Neural cell (in vitro differentiated cells): ENCODE data around the gene EGFL7. TPM values are rescaled to one million over a fixed set of nuclear protein-coding genes. Genes with fewer than 3 reads are reported as not detected.

Source experiments
- H2AFZ ChIP-seq: fragments of 200-600, 300-800 bp; sonication (generic), shearing (Covaris generic); 2 replicates; pipeline ENCODE4 v1.6.0; 2014; ENCODE audit warnings: low read depth, mild to moderate bottlenecking, antibody characterized with exemption, low read length, moderate library complexity
- H3F3A ChIP-seq: fragments of 200-600 bp; shearing (Covaris generic); 2 replicates; pipeline ENCODE4 v1.6.1; 2016; ENCODE audit warnings: mild to moderate bottlenecking, moderate library complexity, mixed read lengths, antibody characterized with exemption, low read length; ENCODE audit not compliant: insufficient read depth, poor library complexity, severe bottlenecking
- H3K27ac ChIP-seq: fragments of 200-600, 300-800 bp; sonication (generic), shearing (Covaris generic); 2 replicates; pipeline ENCODE4 v1.5.1; 2014; ENCODE audit warnings: mild to moderate bottlenecking, low read length, moderate library complexity
- H3K27me3 ChIP-seq: fragments of 300-800, 200-600 bp; sonication (generic), shearing (Covaris generic); 2 replicates; pipeline ENCODE4 v1.6.0; 2014; ENCODE audit warnings: mild to moderate bottlenecking, low read depth, low read length, moderate library complexity; ENCODE audit not compliant: insufficient read depth
- H3K36me3 ChIP-seq: fragments of 300-800, 200-600 bp; sonication (generic), shearing (Covaris generic); 2 replicates; pipeline ENCODE4 v1.5.1; 2014; ENCODE audit warnings: mild to moderate bottlenecking, antibody characterized with exemption, low read length, moderate library complexity; ENCODE audit not compliant: insufficient read depth
- H3K4me2 ChIP-seq: fragments of 300-800, 200-600 bp; sonication (generic), shearing (Covaris generic); 2 replicates; pipeline ENCODE4 v1.6.0; 2014; ENCODE audit warnings: mild to moderate bottlenecking, low read length
- H3K4me3 ChIP-seq: fragments of 300-800, 200-600 bp; sonication (generic), shearing (Covaris generic); 2 replicates; pipeline ENCODE4 v1.5.1; 2014; ENCODE audit warnings: mild to moderate bottlenecking, low read length, moderate library complexity
- H3K79me2 ChIP-seq: fragments of 200-600 bp; shearing (Covaris generic); replicated peaks from 2 replicates; pipeline ENCODE4 v1.6.0; 2014; ENCODE audit warnings: mild to moderate bottlenecking, low read length, moderate library complexity; ENCODE audit not compliant: insufficient read depth
- H3K9ac ChIP-seq: fragments of 300-800, 200-600 bp; sonication (generic), shearing (Covaris generic); 2 replicates; pipeline ENCODE4 v1.6.1; 2016; ENCODE audit warnings: mild to moderate bottlenecking, low read length, mixed read lengths
- H3K9me2 ChIP-seq: fragments of 200-600 bp; shearing (Covaris generic); 2 replicates; pipeline ENCODE4 v1.6.1; 2016; ENCODE audit warnings: mild to moderate bottlenecking, low read length, mixed read lengths; ENCODE audit not compliant: insufficient read depth
- H3K9me3 ChIP-seq: fragments of 200-600, 300-800 bp; sonication (generic), shearing (Covaris generic); 2 replicates; pipeline ENCODE4 v1.6.1; 2016; ENCODE audit warnings: mild to moderate bottlenecking, mixed run types, low read length, moderate library complexity, mixed read lengths
- H4K20me1 ChIP-seq: fragments of 200-600 bp; shearing (Covaris generic); 2 replicates; pipeline ENCODE4 v1.6.1; 2016; ENCODE audit warnings: mild to moderate bottlenecking, mixed run types; ENCODE audit not compliant: insufficient read depth
- CTCF ChIP-seq: fragments of 450-650 bp; IDR thresholded peaks from 2 replicates; pipeline ENCODE4 v1.5.1; 2014; ENCODE audit warnings: antibody characterized with exemption, mild to moderate bottlenecking, moderate library complexity; ENCODE audit not compliant: poor library complexity, severe bottlenecking
- EP300 ChIP-seq: fragments of 450-650 bp; conservative IDR thresholded peaks from 2 replicates; pipeline ENCODE4 v1.6.1; 2014; ENCODE audit warnings: antibody characterized with exemption, mild to moderate bottlenecking, moderate library complexity; ENCODE audit not compliant: poor library complexity, severe bottlenecking
- EZH2 ChIP-seq: fragments of 200-600, 300-800 bp; shearing (Covaris generic), sonication (generic); IDR thresholded peaks from 2 replicates; pipeline ENCODE4 v1.6.1; 2014; ENCODE audit warnings: antibody characterized with exemption, low read length, borderline replicate concordance, mild to moderate bottlenecking; ENCODE audit not compliant: insufficient read depth, poor library complexity, severe bottlenecking
- MXI1 ChIP-seq: fragments of 450-650 bp; conservative IDR thresholded peaks from 2 replicates; pipeline ENCODE4 v1.6.1; 2014; ENCODE audit warnings: antibody characterized with exemption, mild to moderate bottlenecking; ENCODE audit not compliant: poor library complexity, severe bottlenecking
- POLR2AphosphoS5 ChIP-seq: IDR thresholded peaks from 2 replicates; pipeline ENCODE4 v1.6.1; 2012
- RAD21 ChIP-seq: fragments of 450-650 bp; conservative IDR thresholded peaks from 2 replicates; pipeline ENCODE4 v1.6.1; 2014; ENCODE audit warnings: antibody characterized with exemption, mild to moderate bottlenecking, moderate library complexity
- REST ChIP-seq: IDR thresholded peaks from 2 replicates; pipeline ENCODE4 v1.6.1; 2012; ENCODE audit warnings: borderline replicate concordance
- SMC3 ChIP-seq: fragments of 450-650 bp; conservative IDR thresholded peaks from 2 replicates; pipeline ENCODE4 v1.6.1; 2014; ENCODE audit warnings: antibody characterized with exemption, mild to moderate bottlenecking, moderate library complexity; ENCODE audit not compliant: poor library complexity
- TAF1 ChIP-seq: IDR thresholded peaks from 2 replicates; pipeline ENCODE4 v1.6.1; 2012; ENCODE audit warnings: low read depth
- polyA plus RNA-seq: library from polyadenylated mRNA; depleted of rRNA; stranded (reverse); fragments of >200 nt; gene quantifications from 2 replicates; pipeline ENCODE4 v1.2.3, GENCODE V29; 2014

Gene EGFL7
- polyA plus RNA-seq, 1 donor from 2014 or later = 12.5 TPM

GRCh38 chr9:136713550-136713949, 50.8 kb downstream of the EGFL7 start:
- Histone ChIP-seq H3K79me2 (peaks cover 29% of the 10 kb centered on the region), H3K27ac (peak overlapping the region; percentile 31), H3K9ac (peak overlapping the region; percentile 82), H3K4me2 (peak overlapping the region; percentile 98), H3K9me2 (no peaks in the 10 kb centered on the region), H4K20me1 (no peaks in the 10 kb centered on the region), H3K36me3 (no peaks in the 10 kb centered on the region), H3F3A (no peaks in the 10 kb centered on the region), H3K9me3 (no peaks in the 10 kb centered on the region), H3K4me3 (peak overlapping the region; percentile 92), H2AFZ (no peak overlapping the region), H3K27me3 (no peaks in the 10 kb centered on the region)
- no peak for TF ChIP-seq SMC3
- no peak for TF ChIP-seq EP300

GRCh38 chr9:136714096-136714892, 51.6 kb downstream of the EGFL7 start:
- Histone ChIP-seq H3K27me3 (no peaks in the 10 kb centered on the region), H3K79me2 (peaks cover 29% of the 10 kb centered on the region), H3K9ac (peak overlapping the region; percentile 82), H3K9me2 (no peaks in the 10 kb centered on the region), H3K4me2 (peak overlapping the region; percentile 98), H3K36me3 (no peaks in the 10 kb centered on the region), H4K20me1 (no peaks in the 10 kb centered on the region), H3F3A (no peaks in the 10 kb centered on the region), H3K27ac (no peak overlapping the region), H2AFZ (no peak overlapping the region), H3K4me3 (peak overlapping the region; percentile 92), H3K9me3 (no peaks in the 10 kb centered on the region)
- TF ChIP-seq SMC3 = no peak
- no peak for TF ChIP-seq POLR2AphosphoS5
- TF ChIP-seq CTCF = no peak
- TF ChIP-seq MXI1 = no peak
- TF ChIP-seq EP300 = no peak
- TF ChIP-seq TAF1 = no peak
- TF ChIP-seq REST = no peak
- TF ChIP-seq EZH2 = no peak
- TF ChIP-seq RAD21 = no peak
